Stimulated activated CD4-positive, alpha-beta T cell treated with anti-CD3 and anti-CD28 coated beads, Interleukin-1b, Interleukin-23, amount 100 ng/mL, for 1 hour (primary cell): ENCODE measurements around the gene ESX1.
"Not testable (repeated sequence)": the region's sequence is repeated elsewhere in the genome, so short reads cannot be mapped to it uniquely, and the experiment has no call there.

ENCODE experiments used
- DNase-seq, 2 donors: peaks; one replicate each; pipeline ENCODE4 v3.0.0-alpha.2; 2020; ENCODE audit warnings: low read depth in 2 of 2

The ESX1 gene

DNA sequence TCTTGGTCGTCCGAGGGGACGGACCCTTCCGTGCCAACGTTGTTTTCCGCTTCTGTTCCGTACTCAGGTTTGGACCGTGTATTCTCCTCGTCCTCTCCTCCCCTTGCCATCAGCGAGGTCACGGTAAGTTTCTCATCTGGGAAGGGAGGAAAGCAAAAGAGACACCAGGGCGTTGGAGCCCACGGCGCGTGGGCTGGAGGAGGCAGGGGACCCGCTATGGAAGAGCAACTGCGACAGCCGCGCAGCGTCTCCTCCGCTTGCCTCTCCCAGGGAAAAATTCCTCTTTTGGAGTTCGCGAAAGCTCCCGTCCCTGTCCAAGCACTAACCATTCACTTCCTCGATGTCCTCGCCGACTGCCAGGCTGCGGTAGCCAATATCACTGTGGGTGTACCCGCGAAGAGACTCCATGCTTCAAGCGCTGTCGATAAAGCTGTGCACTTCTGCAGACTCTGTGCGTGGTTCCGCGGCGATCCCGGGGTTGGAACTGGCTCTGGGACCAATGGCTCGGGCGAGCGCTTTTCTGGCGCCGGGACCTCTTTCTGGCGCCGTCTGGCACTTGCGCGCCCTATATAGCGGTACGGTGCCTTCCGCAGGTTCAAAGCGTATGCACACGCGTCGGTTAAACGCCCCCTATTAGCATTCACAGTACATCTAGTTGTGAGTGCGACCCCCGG is at the start of gene ESX1:
Gene ESX1, minus strand, starts transcription at position 492 of the 674 bp plus-strand sequence. Its CDS starts 84 bp downstream, at position 408.
- DNase-seq = no peak

DNA sequence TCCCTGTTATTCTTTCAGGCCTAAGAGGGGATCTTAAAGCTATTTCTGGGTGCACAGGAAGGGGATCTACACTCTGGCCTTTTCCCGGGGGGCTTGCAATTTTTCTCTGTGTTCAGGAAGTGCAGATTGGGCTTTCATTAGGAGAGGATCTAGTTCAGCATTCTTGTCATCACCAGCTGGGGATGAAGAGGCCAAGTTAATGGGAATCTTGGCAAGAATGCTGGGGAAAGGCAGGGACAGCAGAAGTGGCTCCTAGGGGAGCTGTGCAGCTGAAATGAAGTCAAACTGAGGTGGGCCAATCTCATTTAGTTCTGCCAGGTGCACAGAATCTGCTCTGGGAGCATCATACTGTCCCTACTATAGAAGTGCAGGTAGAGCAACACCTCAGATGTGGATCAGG is 40.9 kb upstream of the ESX1 start:
- no peak for DNase-seq

DNA sequence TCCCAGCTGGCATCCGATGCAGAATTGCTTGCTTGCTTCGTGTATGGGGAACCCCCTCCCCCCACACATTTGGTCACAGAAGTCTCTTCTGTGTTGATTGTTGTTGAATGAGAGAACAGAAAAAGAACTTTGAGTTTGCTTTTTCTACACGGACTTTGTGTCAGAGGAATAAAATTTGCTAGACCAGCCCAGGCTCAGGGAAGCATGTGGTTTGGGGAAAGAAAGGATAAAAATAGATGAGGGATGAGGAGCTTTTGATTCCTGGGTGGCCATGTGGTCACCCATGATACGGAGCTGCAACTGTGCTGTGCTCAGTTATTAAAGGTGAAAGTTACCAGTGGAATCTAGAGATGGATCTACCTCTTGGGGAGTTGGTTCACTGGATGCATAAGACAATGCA is 34.2 kb upstream of the ESX1 start:
- DNase-seq = no peak

DNA sequence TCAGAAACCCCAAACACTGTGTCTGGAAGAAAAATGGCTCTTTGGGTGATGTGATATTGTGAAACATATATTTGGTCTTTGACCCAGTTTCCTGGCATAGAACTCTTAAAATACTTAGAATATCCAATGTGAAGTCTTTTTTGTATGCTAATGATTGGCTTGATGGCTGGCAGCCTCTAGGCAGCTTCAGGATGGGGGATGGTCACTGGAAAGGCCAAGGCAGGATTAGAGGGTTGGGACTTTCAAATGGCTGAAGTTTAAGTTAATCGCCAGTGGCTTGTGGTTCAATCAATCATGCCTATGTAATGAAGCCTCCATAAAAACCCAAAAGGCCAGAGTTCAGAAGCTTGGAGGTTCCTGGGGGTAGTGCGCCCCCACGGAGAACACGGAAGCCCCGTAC is 33.5 kb upstream of the ESX1 start:
- no peak for DNase-seq

DNA sequence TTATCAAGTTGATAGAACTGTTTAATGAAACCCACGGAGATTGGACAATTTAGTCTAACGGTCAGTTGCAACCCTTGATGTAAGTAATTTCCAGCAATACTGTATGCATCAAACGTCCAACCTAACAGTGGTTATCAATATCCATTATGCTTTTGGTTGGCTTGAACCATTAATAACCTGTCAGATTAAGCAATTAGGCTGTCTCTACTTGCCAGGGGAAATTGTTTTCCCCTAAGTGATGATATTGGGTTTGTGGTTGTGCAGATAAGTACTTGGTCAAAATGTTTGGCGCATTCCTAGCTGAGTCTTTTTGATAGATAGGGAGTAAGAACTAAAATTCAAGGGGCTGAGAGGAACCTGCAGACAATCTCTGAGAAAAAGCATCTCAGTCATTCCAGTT is 30.5 kb upstream of the ESX1 start:
- no peak for DNase-seq

DNA sequence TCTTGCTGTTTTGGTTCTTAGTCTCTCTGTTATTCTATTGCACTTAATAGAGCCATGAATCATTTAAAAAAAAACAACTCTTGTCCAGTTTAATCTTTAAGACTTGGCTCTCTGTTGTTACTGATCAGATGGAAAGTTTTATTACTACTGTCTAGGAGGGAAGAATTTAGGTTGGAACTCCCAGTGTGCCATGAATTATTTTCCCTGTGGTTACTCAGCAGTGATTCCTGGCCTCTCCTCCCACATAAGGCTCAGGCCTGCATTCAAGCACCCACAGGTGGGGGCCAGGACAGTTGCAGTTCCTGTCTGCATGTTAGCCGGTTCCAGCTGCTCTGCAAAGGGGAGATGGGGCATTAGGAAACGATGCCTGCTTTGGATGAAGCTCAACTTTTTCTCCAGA is 29.8 kb upstream of the ESX1 start:
- no peak for DNase-seq

DNA sequence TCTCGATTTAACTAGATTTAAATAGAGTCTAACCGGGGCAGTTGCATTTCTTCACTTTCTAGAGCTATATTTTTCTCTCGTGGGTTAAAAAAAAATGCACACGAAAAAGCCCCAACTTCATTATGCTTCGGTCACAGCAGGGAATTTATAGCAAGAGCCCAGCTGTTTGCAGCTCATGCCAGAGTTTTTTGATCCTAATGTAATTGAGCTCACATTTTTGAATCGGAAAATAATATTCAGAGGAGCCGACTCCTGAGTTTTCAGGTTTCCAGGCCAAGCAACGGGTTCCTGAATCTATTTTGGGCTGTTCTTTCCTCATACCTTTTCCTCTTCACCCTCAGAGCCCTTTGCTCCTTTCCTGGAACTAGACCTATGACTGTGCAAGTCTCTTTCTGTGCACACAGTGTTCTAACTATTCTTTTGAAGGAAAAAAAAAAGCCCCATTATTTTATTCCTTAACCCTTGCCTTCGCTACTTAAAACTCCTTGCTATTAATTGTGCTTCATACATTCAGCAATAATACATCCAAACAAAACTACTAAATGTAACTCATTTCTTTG is 27.5 kb upstream of the ESX1 start:
- no peak for DNase-seq

DNA sequence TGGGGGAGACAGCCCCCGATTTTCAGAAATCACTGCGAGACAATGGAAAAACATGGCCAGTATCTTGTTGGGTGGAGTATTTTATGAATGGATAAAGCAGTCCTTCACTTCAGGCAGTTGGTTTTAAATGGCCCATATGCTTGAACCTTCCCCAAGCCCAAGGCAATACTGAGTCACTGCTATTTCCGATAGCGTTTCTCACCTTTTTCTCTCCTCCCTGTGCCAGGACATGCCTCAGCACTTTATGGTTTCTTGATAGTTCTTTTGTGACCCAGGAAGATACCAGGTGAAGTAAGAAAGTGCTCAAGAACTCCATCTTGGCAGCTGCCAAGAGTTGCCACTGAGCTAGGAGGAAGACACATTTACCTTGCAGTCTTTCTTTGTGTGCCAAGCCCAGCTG is 26.8 kb upstream of the ESX1 start:
- DNase-seq = no peak

DNA sequence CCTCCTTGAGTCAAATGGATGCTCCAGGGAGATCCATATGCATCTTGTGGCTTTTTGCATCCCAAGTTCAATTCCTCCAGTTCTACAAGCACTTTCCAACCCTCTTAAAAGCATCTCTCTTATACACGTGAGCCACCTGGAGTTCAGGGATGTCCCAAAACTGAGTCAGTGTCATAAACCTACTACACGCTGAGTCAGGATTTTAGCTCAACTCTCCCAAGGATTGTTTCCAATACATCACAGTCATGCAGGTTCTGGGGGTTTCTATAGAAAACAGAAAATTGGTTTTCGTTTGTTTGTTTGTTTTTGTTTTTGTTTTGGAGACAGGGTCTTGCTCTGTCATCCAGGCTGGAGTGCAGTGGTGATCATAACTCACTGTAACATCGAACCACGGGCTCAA is 25.9 kb upstream of the ESX1 start:
- no peak for DNase-seq

DNA sequence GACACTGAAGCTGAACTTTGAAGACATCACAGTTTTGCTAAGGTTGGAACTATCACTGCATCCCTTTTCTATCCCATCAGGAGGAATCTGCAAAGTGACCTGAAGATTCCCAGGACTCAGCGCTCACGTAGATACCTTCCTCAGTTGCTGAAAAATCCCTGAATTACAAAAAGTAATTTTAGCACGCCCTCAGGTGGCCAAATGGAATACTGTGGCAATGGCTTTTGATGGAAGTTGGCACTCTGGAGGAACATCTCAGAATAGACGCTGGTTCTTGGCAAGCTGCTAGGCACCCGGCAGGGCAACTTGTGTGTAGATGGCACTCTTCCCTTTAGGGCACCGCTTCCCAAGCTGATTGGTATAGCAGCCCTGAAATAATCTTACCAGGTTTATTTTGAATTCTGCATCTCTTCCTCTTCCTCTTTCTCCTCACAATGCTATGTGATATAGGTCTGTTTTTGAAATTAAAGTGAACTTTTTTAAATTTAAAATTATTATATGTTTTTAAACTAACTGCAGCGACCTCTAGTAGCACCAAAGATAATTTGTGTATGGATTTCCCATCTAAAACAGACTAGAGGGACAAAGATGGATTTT is 16.3 kb upstream of the ESX1 start:
- no peak for DNase-seq

DNA sequence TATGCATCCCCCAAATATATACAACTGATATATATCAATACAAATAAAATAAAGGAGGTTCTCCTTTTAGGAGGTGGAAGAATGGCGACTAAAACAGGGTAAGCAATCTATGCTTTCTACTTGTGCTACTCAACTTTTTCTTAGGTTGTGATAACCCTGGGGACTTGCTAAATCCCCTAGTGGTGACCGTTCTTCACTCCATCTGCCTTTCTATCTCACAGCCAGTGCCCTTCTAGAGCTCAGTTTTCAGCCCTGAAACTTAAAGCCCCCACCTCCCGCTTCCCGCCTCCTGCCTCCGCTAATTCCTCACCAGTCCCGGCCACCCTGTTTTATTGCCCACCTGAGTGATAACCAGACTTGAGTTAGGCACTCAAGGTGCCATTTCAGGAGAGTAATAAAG is 15.5 kb upstream of the ESX1 start:
- no peak for DNase-seq

DNA sequence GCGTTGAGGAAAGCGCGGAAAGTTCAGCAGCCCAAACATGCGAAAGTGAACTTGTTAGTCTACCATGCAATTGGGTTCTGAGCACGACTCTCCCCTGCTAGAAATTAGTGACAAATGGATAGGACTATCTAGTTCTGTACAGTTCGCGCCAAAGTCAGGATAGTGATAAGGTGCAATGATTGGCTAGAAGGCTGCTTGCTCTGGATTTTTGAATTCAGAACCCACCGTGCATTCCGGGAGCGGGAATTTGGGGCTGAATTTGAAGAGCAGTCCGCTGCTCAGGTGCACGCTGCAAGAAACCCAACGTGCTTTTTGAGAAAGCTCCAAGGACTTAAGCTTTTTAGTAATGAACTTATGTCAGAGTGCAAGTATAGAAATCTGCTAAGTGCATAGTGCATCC is 732 bp upstream of the ESX1 start:
- no peak for DNase-seq

DNA sequence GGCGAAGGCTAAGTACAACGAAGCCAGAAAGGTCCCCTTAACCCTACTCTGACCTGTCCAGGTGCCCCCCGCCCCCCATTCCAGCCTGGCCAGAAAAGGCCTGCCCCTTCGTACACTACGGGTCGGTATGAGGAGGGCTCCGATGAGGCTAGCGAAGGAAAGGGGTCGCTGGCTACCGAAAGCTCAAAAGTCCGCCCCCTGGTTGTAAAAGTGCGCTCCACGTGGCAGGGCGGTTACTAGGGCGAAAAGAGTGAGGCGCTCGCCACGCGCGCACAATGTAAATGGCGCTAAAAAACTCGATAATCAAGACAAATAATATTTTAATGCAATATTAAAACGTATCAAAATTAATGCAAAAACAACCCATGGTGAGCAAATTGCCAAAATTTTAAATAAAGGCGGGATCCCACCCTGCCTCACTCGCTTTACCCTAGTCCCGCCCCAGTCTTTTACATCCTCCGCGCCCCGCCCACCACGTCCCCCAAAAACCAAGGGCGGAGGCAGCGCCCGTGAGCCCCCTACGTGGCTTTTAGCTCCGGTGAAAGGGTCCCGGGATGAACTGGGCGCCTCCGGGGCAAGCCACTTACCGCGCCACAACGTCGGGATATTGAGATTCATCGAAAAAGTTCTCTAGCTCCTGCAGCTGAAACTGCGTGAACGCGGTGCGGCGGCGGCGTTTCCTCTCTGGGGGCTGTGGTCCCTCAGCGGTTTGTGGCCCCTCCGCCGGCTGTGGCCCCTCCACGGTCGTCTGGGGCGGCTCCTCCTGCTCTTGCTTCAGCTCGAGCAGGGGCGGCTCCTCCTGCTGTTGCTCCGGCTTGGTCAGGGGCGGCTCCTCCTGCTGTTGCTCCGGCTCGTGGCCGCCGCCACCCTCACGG is 929 bp downstream of the ESX1 start:
- DNase-seq = no peak

DNA sequence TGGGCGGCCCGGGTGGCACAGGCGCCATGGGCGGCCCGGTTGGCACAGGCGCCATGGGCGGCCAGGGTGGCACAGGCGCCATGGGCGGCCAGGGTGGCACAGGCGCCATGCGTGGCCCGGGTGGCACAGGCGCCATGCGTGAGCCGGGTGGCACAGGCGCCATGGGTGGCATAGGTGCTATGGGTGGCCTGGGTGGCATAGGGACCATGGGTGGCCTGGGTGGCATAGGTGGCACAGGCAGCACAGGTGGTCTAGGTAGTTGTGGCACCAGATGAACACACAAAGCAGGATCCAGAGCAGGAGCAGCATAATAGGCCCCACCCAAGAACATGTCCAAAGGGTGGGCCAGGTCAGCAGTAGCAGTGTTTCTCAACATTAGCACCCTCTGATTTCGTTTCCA is 4.3 kb downstream of the ESX1 start:
- no peak for DNase-seq

DNA sequence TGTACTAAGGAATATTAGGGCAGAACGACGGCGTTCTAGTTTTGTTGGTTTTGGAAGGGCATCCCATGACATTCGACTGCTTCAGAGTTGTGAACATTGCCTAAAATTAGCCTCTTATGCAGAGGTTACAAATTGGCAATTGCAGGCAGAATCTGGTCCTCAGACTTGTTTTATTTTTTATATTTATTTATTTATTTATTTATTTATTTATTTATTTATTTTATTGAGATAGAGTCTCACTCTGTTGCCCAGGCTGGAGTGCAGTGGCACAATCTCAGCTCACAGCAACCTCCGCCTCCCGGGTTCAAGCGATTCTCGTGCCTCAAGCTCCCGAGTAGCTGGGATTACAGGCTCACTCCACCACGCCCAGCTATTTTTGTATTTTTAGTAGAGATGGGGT is 24.7 kb downstream of the ESX1 start:
- not testable (repeated sequence) for DNase-seq

DNA sequence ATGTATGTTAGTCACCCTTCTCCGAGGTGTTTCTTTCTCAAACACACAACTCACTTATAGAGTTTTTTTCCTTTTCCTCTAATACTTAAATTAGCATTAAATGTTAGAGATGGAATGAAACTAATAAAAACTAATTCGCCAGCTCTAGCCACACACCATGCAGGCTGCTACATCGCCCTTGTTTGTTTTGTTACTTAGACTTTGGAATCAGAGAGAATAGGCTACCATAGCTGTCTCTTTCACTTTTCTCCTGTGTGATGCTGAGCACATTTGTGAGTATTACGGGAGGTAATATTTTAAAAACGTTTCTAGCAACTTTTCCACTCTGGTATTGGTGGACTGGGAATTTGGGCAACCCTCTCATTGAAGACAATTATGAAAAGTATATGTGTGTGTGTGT is 43.5 kb downstream of the ESX1 start:
- no peak for DNase-seq

DNA sequence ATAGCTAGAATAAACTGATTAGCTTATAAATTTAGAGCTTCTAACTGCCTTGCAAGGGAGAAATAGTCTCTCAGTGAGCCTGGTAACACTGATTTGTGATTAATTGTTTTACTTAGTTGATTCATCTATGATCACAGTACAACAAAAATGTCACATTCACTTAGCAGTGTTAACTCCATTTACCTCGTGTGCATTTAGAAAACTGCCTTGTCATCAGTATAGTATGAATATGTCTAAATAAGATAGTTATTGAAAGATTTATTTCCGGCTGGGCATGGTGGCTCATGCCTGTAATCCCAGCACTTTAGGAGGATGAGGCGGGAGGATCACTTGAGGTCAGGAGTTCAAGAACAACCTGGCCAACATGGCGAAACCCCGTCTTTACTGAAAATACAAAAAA is 49.2 kb downstream of the ESX1 start:
- DNase-seq = no peak
